Stimulated activated effector memory CD8-positive, alpha-beta T cell treated with anti-CD3 and anti-CD28 coated beads, Interleukin-12 subunit alpha, Interleukin-12 subunit beta, amount 100 ng/mL, for 72 hours (primary cell): Measurements from ENCODE around the gene IPO4.

Experiments used
- ATAC-seq: fragments of 150-1000 bp; cut with Tn5 transposase; 2 replicates; pipeline ENCODE4 v1.10.0; 2021
- DNase-seq, 2 donors: peaks; one replicate each; pipeline ENCODE4 v3.0.0; 2021 to 2022; ENCODE audit warnings: low spot score in 2 of 2
- H3K27ac Mint-ChIP-seq: one replicate; pipeline ENCODE4 v1.8.0; 2022; ENCODE audit warnings: mild to moderate bottlenecking, mixed read lengths
- H3K36me3 Mint-ChIP-seq: one replicate; pipeline ENCODE4 v1.8.0; 2022; ENCODE audit warnings: mild to moderate bottlenecking, mixed read lengths
- H3K4me1 Mint-ChIP-seq: one replicate; pipeline ENCODE4 v1.8.0; 2022; ENCODE audit warnings: mixed read lengths
- H3K4me3 Mint-ChIP-seq: one replicate; pipeline ENCODE4 v1.8.0; 2022; ENCODE audit warnings: mild to moderate bottlenecking, mixed read lengths
- H3K9me3 Mint-ChIP-seq: one replicate; pipeline ENCODE4 v1.8.0; 2022; ENCODE audit warnings: mixed read lengths

IPO4 gene

GRCh38 chr14:24156840-24157239 lies 31.8 kb downstream of the IPO4 start:
- peaks cover 20% of the 10 kb centered on the region for H3K4me1 Mint-ChIP-seq
- H3K27ac Mint-ChIP-seq: peak overlapping the region; percentile 79
- ATAC-seq (no peak), DNase-seq (no peak)
- H3K9me3 Mint-ChIP-seq: no peaks in the 10 kb centered on the region
- H3K36me3 Mint-ChIP-seq: peaks cover 100% of the 10 kb centered on the region
- H3K4me3 Mint-ChIP-seq: no peak overlapping the region

- Mint-ChIP-seq H3K4me3 (no peak overlapping the region), H3K27ac (peak overlapping the region; percentile 81), H3K9me3 (no peaks in the 10 kb centered on the region), H3K36me3 (peaks cover 100% of the 10 kb centered on the region), H3K4me1 (peaks cover 14% of the 10 kb centered on the region)
- DNase-seq (no peak), ATAC-seq (no peak)
Measured at GRCh38 chr14:24155100-24155499, 33.5 kb downstream of the IPO4 start.

GRCh38 chr14:24151404-24152080 lies 37.1 kb downstream of the IPO4 start:
- H3K4me1 Mint-ChIP-seq: peaks cover 34% of the 10 kb centered on the region
- DNase-seq (no peak), ATAC-seq (no peak)
- no peak overlapping the region for H3K4me3 Mint-ChIP-seq
- no peaks in the 10 kb centered on the region for H3K9me3 Mint-ChIP-seq
- H3K27ac Mint-ChIP-seq: peak overlapping the region; percentile 29
- H3K36me3 Mint-ChIP-seq: peaks cover 82% of the 10 kb centered on the region

- peaks cover 38% of the 10 kb centered on the region for H3K4me1 Mint-ChIP-seq
- ATAC-seq: no peak
- H3K4me3 Mint-ChIP-seq: no peak overlapping the region
- H3K27ac Mint-ChIP-seq: peak overlapping the region; percentile 65
- H3K36me3 Mint-ChIP-seq: peaks cover 82% of the 10 kb centered on the region
- no peaks in the 10 kb centered on the region for H3K9me3 Mint-ChIP-seq
- DNase-seq: no peak
Measured at GRCh38 chr14:24150993-24151392, 37.6 kb downstream of the IPO4 start.

- Mint-ChIP-seq H3K36me3 (peaks cover 82% of the 10 kb centered on the region), H3K27ac (peak overlapping the region; percentile 65), H3K4me3 (no peak overlapping the region), H3K9me3 (no peaks in the 10 kb centered on the region), H3K4me1 (peaks cover 41% of the 10 kb centered on the region)
- ATAC-seq: no peak
- no peak for DNase-seq
Measured at GRCh38 chr14:24150567-24150966, 38.0 kb downstream of the IPO4 start.

- Mint-ChIP-seq H3K9me3 (no peaks in the 10 kb centered on the region), H3K4me3 (no peak overlapping the region)
Measured at GRCh38 chr14:24150061-24150460, 38.6 kb downstream of the IPO4 start.

GRCh38 chr14:24149302-24149969 lies 39.2 kb downstream of the IPO4 start:
- DNase-seq (no peak), ATAC-seq (no peak)
- peaks cover 52% of the 10 kb centered on the region for H3K4me1 Mint-ChIP-seq
- peak overlapping the region; percentile 98 for H3K4me3 Mint-ChIP-seq
- no peaks in the 10 kb centered on the region for H3K9me3 Mint-ChIP-seq
- H3K27ac Mint-ChIP-seq: no peak overlapping the region
- H3K36me3 Mint-ChIP-seq: peaks cover 82% of the 10 kb centered on the region

More at GRCh38 chr14:24150061-24150460, 38.6 kb downstream of the IPO4 start:
- peak overlapping the region; percentile 65 for H3K27ac Mint-ChIP-seq
- DNase-seq (no peak), ATAC-seq (no peak)
- H3K4me1 Mint-ChIP-seq: peaks cover 46% of the 10 kb centered on the region
- peaks cover 82% of the 10 kb centered on the region for H3K36me3 Mint-ChIP-seq

- H3K4me3 Mint-ChIP-seq: peak overlapping the region; percentile 98
- peaks cover 82% of the 10 kb centered on the region for H3K36me3 Mint-ChIP-seq
- no peak for DNase-seq
- no peak for ATAC-seq
- H3K4me1 Mint-ChIP-seq: peaks cover 65% of the 10 kb centered on the region
- no peaks in the 10 kb centered on the region for H3K9me3 Mint-ChIP-seq
- peak overlapping the region; percentile 94 for H3K27ac Mint-ChIP-seq
Measured at GRCh38 chr14:24147761-24148428, 40.7 kb downstream of the IPO4 start.

- ATAC-seq: peak; percentile 92
- peak within 1 kb of the TSS; percentile 98 for H3K4me3 Mint-ChIP-seq
- peak within 1 kb of the TSS; percentile 94 for H3K27ac Mint-ChIP-seq
- peaks cover 70% of the 10 kb centered on the region for H3K4me1 Mint-ChIP-seq
- H3K9me3 Mint-ChIP-seq: no peaks in the 10 kb centered on the region
- DNase-seq: peak; percentile 79 to 97
- H3K36me3 Mint-ChIP-seq: peaks cover 82% of the 10 kb centered on the region
Measured at GRCh38 chr14:24146978-24147760, 41.4 kb downstream of the IPO4 start, which contains the start of gene RNF31. Gene RNF31 (plus strand): TSS chr14:24147498. CDS start chr14:24147699, 201 bp downstream.

GRCh38 chr14:24146453-24146977 lies 42.1 kb downstream of the IPO4 start, which contains the start of gene PSME2:
Gene PSME2 (minus strand): TSS chr14:24146610. CDS start chr14:24146581, 29 bp downstream.
- Mint-ChIP-seq H3K27ac (peak within 1 kb of the TSS; percentile 94), H3K4me1 (peaks cover 76% of the 10 kb centered on the region), H3K9me3 (no peaks in the 10 kb centered on the region), H3K36me3 (peaks cover 82% of the 10 kb centered on the region), H3K4me3 (peak within 1 kb of the TSS; percentile 98)
- peak; percentile 79 to 97 for DNase-seq
- ATAC-seq: peak; percentile 75

- Mint-ChIP-seq H3K4me1 (peaks cover 75% of the 10 kb centered on the region), H3K27ac (peak overlapping the region; percentile 94), H3K9me3 (no peaks in the 10 kb centered on the region), H3K36me3 (peaks cover 82% of the 10 kb centered on the region), H3K4me3 (peak overlapping the region; percentile 98)
- DNase-seq (no peak), ATAC-seq (no peak)
Measured at GRCh38 chr14:24145690-24146452, 42.7 kb downstream of the IPO4 start.

GRCh38 chr14:24145219-24145618 lies 43.4 kb downstream of the IPO4 start:
- no peaks in the 10 kb centered on the region for H3K9me3 Mint-ChIP-seq
- H3K36me3 Mint-ChIP-seq: peaks cover 82% of the 10 kb centered on the region
- peak overlapping the region; percentile 98 for H3K4me3 Mint-ChIP-seq

GRCh38 chr14:24144451-24144850 lies 44.2 kb downstream of the IPO4 start:
- ATAC-seq: no peak
- no peak overlapping the region for H3K27ac Mint-ChIP-seq

More at GRCh38 chr14:24145219-24145618, 43.4 kb downstream of the IPO4 start:
- Mint-ChIP-seq H3K4me1 (peaks cover 73% of the 10 kb centered on the region), H3K27ac (peak overlapping the region; percentile 94)
- DNase-seq (no peak), ATAC-seq (no peak)

GRCh38 chr14:24143511-24143910 lies 45.1 kb downstream of the IPO4 start:
- no peaks in the 10 kb centered on the region for H3K9me3 Mint-ChIP-seq
- peak overlapping the region; percentile 20 for H3K27ac Mint-ChIP-seq
- peaks cover 88% of the 10 kb centered on the region for H3K36me3 Mint-ChIP-seq

More at GRCh38 chr14:24144451-24144850, 44.2 kb downstream of the IPO4 start:
- H3K4me1 Mint-ChIP-seq: peaks cover 73% of the 10 kb centered on the region
- no peak for DNase-seq
- H3K9me3 Mint-ChIP-seq: no peaks in the 10 kb centered on the region
- H3K36me3 Mint-ChIP-seq: peaks cover 87% of the 10 kb centered on the region
- peak overlapping the region; percentile 98 for H3K4me3 Mint-ChIP-seq

More at GRCh38 chr14:24143511-24143910, 45.1 kb downstream of the IPO4 start:
- DNase-seq: no peak
- peaks cover 73% of the 10 kb centered on the region for H3K4me1 Mint-ChIP-seq
- peak overlapping the region; percentile 87 for H3K4me3 Mint-ChIP-seq
- ATAC-seq: no peak
